ENCODE data around the gene USO1.
"Not testable (repeated sequence)": the region's sequence is repeated elsewhere in the genome, so short reads cannot be mapped to it uniquely, and the experiment has no call there.

USO1 gene

GRCh38 chr4:75831856-75832405 lies 107.6 kb downstream of the USO1 start:
- Histone ChIP-seq H3K4me1 (ENCODE audit: control insufficient read depth in 1 of 2, insufficient read depth in 2 of 2, low read length in 2 of 2) (no peaks in the 10 kb centered on the region), H3K27ac (ENCODE audit: low read depth, low read length) (no peak overlapping the region), H3K36me3 (ENCODE audit: control insufficient read depth in 1 of 2, insufficient read depth in 2 of 2, low read length in 2 of 2) (no peaks in the 10 kb centered on the region), H3K9ac (ENCODE audit: low read depth in 1 of 2, low read length in 2 of 2) (no peak overlapping the region), H3K9me3 (ENCODE audit: control insufficient read depth in 1 of 2, low read length in 2 of 2) (no peaks in the 10 kb centered on the region), H3K4me3 (ENCODE audit: low read depth in 1 of 2, low read length in 2 of 2) (no peak overlapping the region), H3K27me3 (ENCODE audit: control insufficient read depth in 1 of 2, insufficient read depth in 2 of 2, low read length in 2 of 2) (no peaks in the 10 kb centered on the region)

GRCh38 chr4:75834095-75834771 lies 109.9 kb downstream of the USO1 start:
- Histone ChIP-seq H3K27me3 (ENCODE audit: control insufficient read depth in 1 of 2, insufficient read depth in 2 of 2, low read length in 2 of 2) (no peaks in the 10 kb centered on the region), H3K4me3 (ENCODE audit: low read depth in 1 of 2, low read length in 2 of 2) (no peak overlapping the region), H3K9me3 (ENCODE audit: control insufficient read depth in 1 of 2, low read length in 2 of 2) (no peaks in the 10 kb centered on the region), H3K9ac (ENCODE audit: low read depth in 1 of 2, low read length in 2 of 2) (no peak overlapping the region), H3K27ac (ENCODE audit: low read depth, low read length) (no peak overlapping the region), H3K4me1 (ENCODE audit: control insufficient read depth in 1 of 2, insufficient read depth in 2 of 2, low read length in 2 of 2) (no peaks in the 10 kb centered on the region), H3K36me3 (ENCODE audit: control insufficient read depth in 1 of 2, insufficient read depth in 2 of 2, low read length in 2 of 2) (no peaks in the 10 kb centered on the region)

- H3K9ac ChIP-seq (ENCODE audit: low read depth in 1 of 2, low read length in 2 of 2) = no peak overlapping the region
Measured at GRCh38 chr4:75834772-75835154, 110.4 kb downstream of the USO1 start.

GRCh38 chr4:75841641-75842520 lies 117.5 kb downstream of the USO1 start:
- no peaks in the 10 kb centered on the region for H3K36me3 ChIP-seq (ENCODE audit: control insufficient read depth in 1 of 2, insufficient read depth in 2 of 2, low read length in 2 of 2)
- H3K4me3 ChIP-seq (ENCODE audit: low read depth in 1 of 2, low read length in 2 of 2) = no peak overlapping the region
- no peaks in the 10 kb centered on the region for H3K27me3 ChIP-seq (ENCODE audit: control insufficient read depth in 1 of 2, insufficient read depth in 2 of 2, low read length in 2 of 2)
- no peak overlapping the region for H3K27ac ChIP-seq (ENCODE audit: low read depth, low read length)
- H3K4me1 ChIP-seq (ENCODE audit: control insufficient read depth in 1 of 2, insufficient read depth in 2 of 2, low read length in 2 of 2) = peaks cover 3 to 10% of the 10 kb centered on the region in 2 donors
- H3K9ac ChIP-seq (ENCODE audit: low read depth in 1 of 2, low read length in 2 of 2) = no peak overlapping the region
- H3K9me3 ChIP-seq (ENCODE audit: control insufficient read depth in 1 of 2, low read length in 2 of 2) = no peaks in the 10 kb centered on the region

More at GRCh38 chr4:75834772-75835154, 110.4 kb downstream of the USO1 start:
- Histone ChIP-seq H3K36me3 (ENCODE audit: control insufficient read depth in 1 of 2, insufficient read depth in 2 of 2, low read length in 2 of 2) (no peaks in the 10 kb centered on the region), H3K4me3 (ENCODE audit: low read depth in 1 of 2, low read length in 2 of 2) (no peak overlapping the region), H3K9me3 (ENCODE audit: control insufficient read depth in 1 of 2, low read length in 2 of 2) (no peaks in the 10 kb centered on the region), H3K27me3 (ENCODE audit: control insufficient read depth in 1 of 2, insufficient read depth in 2 of 2, low read length in 2 of 2) (no peaks in the 10 kb centered on the region), H3K27ac (ENCODE audit: low read depth, low read length) (no peak overlapping the region), H3K4me1 (ENCODE audit: control insufficient read depth in 1 of 2, insufficient read depth in 2 of 2, low read length in 2 of 2) (no peaks in the 10 kb centered on the region)

GRCh38 chr4:75843596-75843995 lies 119.2 kb downstream of the USO1 start:
- Histone ChIP-seq H3K27ac (ENCODE audit: low read depth, low read length) (no peak overlapping the region), H3K9me3 (ENCODE audit: control insufficient read depth in 1 of 2, low read length in 2 of 2) (no peaks in the 10 kb centered on the region), H3K4me1 (ENCODE audit: control insufficient read depth in 1 of 2, insufficient read depth in 2 of 2, low read length in 2 of 2) (peaks cover 3 to 10% of the 10 kb centered on the region in 2 donors), H3K4me3 (ENCODE audit: low read depth in 1 of 2, low read length in 2 of 2) (no peak overlapping the region), H3K9ac (ENCODE audit: low read depth in 1 of 2, low read length in 2 of 2) (no peak overlapping the region), H3K27me3 (ENCODE audit: control insufficient read depth in 1 of 2, insufficient read depth in 2 of 2, low read length in 2 of 2) (no peaks in the 10 kb centered on the region), H3K36me3 (ENCODE audit: control insufficient read depth in 1 of 2, insufficient read depth in 2 of 2, low read length in 2 of 2) (no peaks in the 10 kb centered on the region)

- H3K9me3 ChIP-seq (ENCODE audit: control insufficient read depth in 1 of 2, low read length in 2 of 2) = no peaks in the 10 kb centered on the region
- no peak overlapping the region for H3K4me3 ChIP-seq (ENCODE audit: low read depth in 1 of 2, low read length in 2 of 2)
- no peaks in the 10 kb centered on the region for H3K27me3 ChIP-seq (ENCODE audit: control insufficient read depth in 1 of 2, insufficient read depth in 2 of 2, low read length in 2 of 2)
- no peak overlapping the region for H3K9ac ChIP-seq (ENCODE audit: low read depth in 1 of 2, low read length in 2 of 2)
- H3K27ac ChIP-seq (ENCODE audit: low read depth, low read length) = no peak overlapping the region
- H3K4me1 ChIP-seq (ENCODE audit: control insufficient read depth in 1 of 2, insufficient read depth in 2 of 2, low read length in 2 of 2) = peaks cover 3 to 10% of the 10 kb centered on the region in 2 donors
- H3K36me3 ChIP-seq (ENCODE audit: control insufficient read depth in 1 of 2, insufficient read depth in 2 of 2, low read length in 2 of 2) = no peaks in the 10 kb centered on the region
Measured at GRCh38 chr4:75844151-75844662, 119.8 kb downstream of the USO1 start.

- H3K27ac ChIP-seq (ENCODE audit: low read depth, low read length) = no peak overlapping the region
- no peaks in the 10 kb centered on the region for H3K27me3 ChIP-seq (ENCODE audit: control insufficient read depth in 1 of 2, insufficient read depth in 2 of 2, low read length in 2 of 2)
- H3K9ac ChIP-seq (ENCODE audit: low read depth in 1 of 2, low read length in 2 of 2) = no peak overlapping the region
- no peaks in the 10 kb centered on the region for H3K36me3 ChIP-seq (ENCODE audit: control insufficient read depth in 1 of 2, insufficient read depth in 2 of 2, low read length in 2 of 2)
- peaks cover 3 to 10% of the 10 kb centered on the region in 2 donors for H3K4me1 ChIP-seq (ENCODE audit: control insufficient read depth in 1 of 2, insufficient read depth in 2 of 2, low read length in 2 of 2)
- H3K4me3 ChIP-seq (ENCODE audit: low read depth in 1 of 2, low read length in 2 of 2) = no peak overlapping the region
- H3K9me3 ChIP-seq (ENCODE audit: control insufficient read depth in 1 of 2, low read length in 2 of 2) = no peaks in the 10 kb centered on the region
Measured at GRCh38 chr4:75845992-75846391, 121.6 kb downstream of the USO1 start.

- not testable (repeated sequence) for H3K4me1 ChIP-seq (ENCODE audit: control insufficient read depth in 1 of 2, insufficient read depth in 2 of 2, low read length in 2 of 2); H3K27ac ChIP-seq (ENCODE audit: low read depth, low read length); H3K9ac ChIP-seq (ENCODE audit: low read depth in 1 of 2, low read length in 2 of 2); H3K27me3 ChIP-seq (ENCODE audit: control insufficient read depth in 1 of 2, insufficient read depth in 2 of 2, low read length in 2 of 2); H3K36me3 ChIP-seq (ENCODE audit: control insufficient read depth in 1 of 2, insufficient read depth in 2 of 2, low read length in 2 of 2); H3K4me3 ChIP-seq (ENCODE audit: low read depth in 1 of 2, low read length in 2 of 2); H3K9me3 ChIP-seq (ENCODE audit: control insufficient read depth in 1 of 2, low read length in 2 of 2)
Measured at GRCh38 chr4:75848171-75848760, 123.9 kb downstream of the USO1 start.

GRCh38 chr4:75848891-75849290 lies 124.5 kb downstream of the USO1 start:
- Histone ChIP-seq H3K27me3 (ENCODE audit: control insufficient read depth in 1 of 2, insufficient read depth in 2 of 2, low read length in 2 of 2) (no peaks in the 10 kb centered on the region), H3K4me3 (ENCODE audit: low read depth in 1 of 2, low read length in 2 of 2) (no peak overlapping the region), H3K4me1 (ENCODE audit: control insufficient read depth in 1 of 2, insufficient read depth in 2 of 2, low read length in 2 of 2) (peaks cover 3 to 7% of the 10 kb centered on the region in 2 donors), H3K27ac (ENCODE audit: low read depth, low read length) (no peak overlapping the region), H3K9me3 (ENCODE audit: control insufficient read depth in 1 of 2, low read length in 2 of 2) (no peaks in the 10 kb centered on the region), H3K36me3 (ENCODE audit: control insufficient read depth in 1 of 2, insufficient read depth in 2 of 2, low read length in 2 of 2) (no peaks in the 10 kb centered on the region), H3K9ac (ENCODE audit: low read depth in 1 of 2, low read length in 2 of 2) (no peak overlapping the region)

GRCh38 chr4:75849461-75849860 lies 125.1 kb downstream of the USO1 start:
- Histone ChIP-seq H3K9ac (ENCODE audit: low read depth in 1 of 2, low read length in 2 of 2) (no peak overlapping the region), H3K9me3 (ENCODE audit: control insufficient read depth in 1 of 2, low read length in 2 of 2) (no peaks in the 10 kb centered on the region), H3K4me3 (ENCODE audit: low read depth in 1 of 2, low read length in 2 of 2) (no peak overlapping the region), H3K27ac (ENCODE audit: low read depth, low read length) (no peak overlapping the region), H3K4me1 (ENCODE audit: control insufficient read depth in 1 of 2, insufficient read depth in 2 of 2, low read length in 2 of 2) (peaks cover under 1 to 2% of the 10 kb centered on the region in 2 donors), H3K27me3 (ENCODE audit: control insufficient read depth in 1 of 2, insufficient read depth in 2 of 2, low read length in 2 of 2) (no peaks in the 10 kb centered on the region), H3K36me3 (ENCODE audit: control insufficient read depth in 1 of 2, insufficient read depth in 2 of 2, low read length in 2 of 2) (no peaks in the 10 kb centered on the region)

Measured in duodenal mucosa (tissue), 2 donors.